Nephron progenitor cell (in vitro differentiated cells): ENCODE measurements around the gene PSMB11.

ENCODE experiments used
- DNase-seq: peaks from one replicate; pipeline ENCODE4 v3.0.0; 2021
- H3K27ac Mint-ChIP-seq: 2 replicates; pipeline ENCODE4 v1.8.0; 2021; ENCODE audit warnings: mild to moderate bottlenecking, moderate library complexity, mixed read lengths
- H3K27me3 Mint-ChIP-seq: 2 replicates; pipeline ENCODE4 v1.8.0; 2021; ENCODE audit warnings: mild to moderate bottlenecking, low read depth, mixed read lengths; ENCODE audit not compliant: poor library complexity
- H3K36me3 Mint-ChIP-seq: 2 replicates; pipeline ENCODE4 v1.8.0; 2021; ENCODE audit warnings: low read depth, mixed read lengths
- H3K4me1 Mint-ChIP-seq: 2 replicates; pipeline ENCODE4 v1.8.0; 2021; ENCODE audit warnings: mixed read lengths
- H3K4me3 Mint-ChIP-seq: 2 replicates; pipeline ENCODE4 v1.8.0; 2021; ENCODE audit warnings: mild to moderate bottlenecking, moderate library complexity, mixed read lengths
- H3K9me3 Mint-ChIP-seq: 2 replicates; pipeline ENCODE4 v1.8.0; 2021; ENCODE audit warnings: mild to moderate bottlenecking, moderate library complexity, mixed read lengths
- CTCF ChIP-seq: fragments of 200-600 bp; sonication (generic); IDR thresholded peaks from 2 replicates; pipeline ENCODE4 v1.5.0; 2021; ENCODE audit warnings: antibody characterized with exemption

Gene PSMB11

GRCh38 chr14:23054000-23054811, 12.2 kb downstream of the PSMB11 start:
- peaks cover 65% of the 10 kb centered on the region for H3K4me1 Mint-ChIP-seq
- peak overlapping the region; percentile 66 for H3K4me3 Mint-ChIP-seq
- H3K27ac Mint-ChIP-seq, result no peak overlapping the region
- peaks cover 40% of the 10 kb centered on the region for H3K36me3 Mint-ChIP-seq
- H3K27me3 Mint-ChIP-seq, result no peaks in the 10 kb centered on the region
- H3K9me3 Mint-ChIP-seq, result no peaks in the 10 kb centered on the region
- DNase-seq, result peak; percentile 59
- peak; percentile 31 for TF ChIP-seq CTCF

- peaks cover 70% of the 10 kb centered on the region for H3K4me1 Mint-ChIP-seq
- no peaks in the 10 kb centered on the region for H3K27me3 Mint-ChIP-seq
- H3K36me3 Mint-ChIP-seq, result peaks cover 34% of the 10 kb centered on the region
- H3K9me3 Mint-ChIP-seq, result no peaks in the 10 kb centered on the region
- no peak for TF ChIP-seq CTCF
- no peak overlapping the region for H3K27ac Mint-ChIP-seq
- peak overlapping the region; percentile 66 for H3K4me3 Mint-ChIP-seq
- no peak for DNase-seq
Observed at GRCh38 chr14:23055147-23055550, 13.1 kb downstream of the PSMB11 start.

- peak overlapping the region; percentile 43 for H3K27ac Mint-ChIP-seq
- peaks cover 33% of the 10 kb centered on the region for H3K36me3 Mint-ChIP-seq
- TF ChIP-seq CTCF, result no peak
- DNase-seq, result no peak
- H3K9me3 Mint-ChIP-seq, result no peaks in the 10 kb centered on the region
- H3K4me3 Mint-ChIP-seq, result peak overlapping the region; percentile 96
- no peaks in the 10 kb centered on the region for H3K27me3 Mint-ChIP-seq
- H3K4me1 Mint-ChIP-seq, result peaks cover 71% of the 10 kb centered on the region
Observed at GRCh38 chr14:23055621-23056144, 13.7 kb downstream of the PSMB11 start.

- H3K27me3 Mint-ChIP-seq, result no peaks in the 10 kb centered on the region
- H3K27ac Mint-ChIP-seq, result peak overlapping the region; percentile 70
- DNase-seq, result peak; percentile 81
- H3K9me3 Mint-ChIP-seq, result no peaks in the 10 kb centered on the region
- peak; percentile 69 for TF ChIP-seq CTCF
- H3K4me1 Mint-ChIP-seq, result peaks cover 75% of the 10 kb centered on the region
- peak overlapping the region; percentile 96 for H3K4me3 Mint-ChIP-seq
- peaks cover 38% of the 10 kb centered on the region for H3K36me3 Mint-ChIP-seq
Observed at GRCh38 chr14:23056145-23056955, 14.3 kb downstream of the PSMB11 start.

GRCh38 chr14:23056956-23057756, 15.1 kb downstream of the PSMB11 start, which contains the start of gene CDH24:
CDH24 (minus strand) TSS chr14:23057520; CDS start chr14:23055733, 1,787 bp downstream.
- Mint-ChIP-seq H3K4me3 (peak within 1 kb of the TSS; percentile 96), H3K27me3 (no peaks in the 10 kb centered on the region), H3K9me3 (no peaks in the 10 kb centered on the region), H3K4me1 (peaks cover 70% of the 10 kb centered on the region), H3K27ac (peak within 1 kb of the TSS; percentile 90), H3K36me3 (peaks cover 46% of the 10 kb centered on the region)
- peak; percentile 86 for DNase-seq
- no peak for TF ChIP-seq CTCF
